Measurements from ENCODE around the gene SIGLEC15. TPM values are rescaled to one million over a fixed set of nuclear protein-coding genes. Genes with fewer than 3 reads are reported as not detected.

SIGLEC15 gene
- total and polyA plus RNA-seq, 2 donors (not counting 1 experiment from before 2014, with no cell fraction given) = 0.19 to 1.5 TPM

GRCh38 chr18:45841060-45841764 is 15.7 kb downstream of the SIGLEC15 start:
- Histone ChIP-seq H3K27ac (ENCODE audit: insufficient read depth, low read length) (no peak overlapping the region), H3K4me3 (replicated peaks in 1 of 4; ENCODE audit: control extremely low read depth in 1 of 4, insufficient read depth in 1 of 4, low read depth in 3 of 4, low read length in 4 of 4) (no peak overlapping the region), H3K9ac (ENCODE audit: insufficient read depth, low read length) (no peak overlapping the region), H3K4me2 (ENCODE audit: extremely low read depth, insufficient read depth, low read length) (no peak overlapping the region), H2AFZ (ENCODE audit: low read length) (no peak overlapping the region), H3K4me1 (ENCODE audit: control insufficient read depth, extremely low read depth, insufficient read depth, low read length) (peaks cover 10% of the 10 kb centered on the region), H3K9me3 (ENCODE audit: control insufficient read depth, insufficient read depth, low read depth, low read length) (no peaks in the 10 kb centered on the region), H3K79me2 (ENCODE audit: control insufficient read depth, insufficient read depth, low read length) (no peaks in the 10 kb centered on the region), H3K36me3 (ENCODE audit: control insufficient read depth, insufficient read depth, low read length) (no peaks in the 10 kb centered on the region), H3K27me3 (ENCODE audit: control insufficient read depth, insufficient read depth, low read length) (no peaks in the 10 kb centered on the region), H4K20me1 (ENCODE audit: control insufficient read depth, extremely low read depth, insufficient read depth, low read length) (no peaks in the 10 kb centered on the region)
- TF ChIP-seq EZH2 (IDR thresholded peaks at IDR 0.05; ENCODE audit: low read length, missing control alignments) (no peak), CTCF (conservative IDR thresholded peaks at IDR 0.05 in 1 of 2, IDR thresholded peaks at IDR 0.05 in 1 of 2; ENCODE audit: low read depth in 1 of 2, low read length in 2 of 2) (no peak)
- DNase-seq (ENCODE audit: low read depth in 2 of 2) = no peak

DNA sequence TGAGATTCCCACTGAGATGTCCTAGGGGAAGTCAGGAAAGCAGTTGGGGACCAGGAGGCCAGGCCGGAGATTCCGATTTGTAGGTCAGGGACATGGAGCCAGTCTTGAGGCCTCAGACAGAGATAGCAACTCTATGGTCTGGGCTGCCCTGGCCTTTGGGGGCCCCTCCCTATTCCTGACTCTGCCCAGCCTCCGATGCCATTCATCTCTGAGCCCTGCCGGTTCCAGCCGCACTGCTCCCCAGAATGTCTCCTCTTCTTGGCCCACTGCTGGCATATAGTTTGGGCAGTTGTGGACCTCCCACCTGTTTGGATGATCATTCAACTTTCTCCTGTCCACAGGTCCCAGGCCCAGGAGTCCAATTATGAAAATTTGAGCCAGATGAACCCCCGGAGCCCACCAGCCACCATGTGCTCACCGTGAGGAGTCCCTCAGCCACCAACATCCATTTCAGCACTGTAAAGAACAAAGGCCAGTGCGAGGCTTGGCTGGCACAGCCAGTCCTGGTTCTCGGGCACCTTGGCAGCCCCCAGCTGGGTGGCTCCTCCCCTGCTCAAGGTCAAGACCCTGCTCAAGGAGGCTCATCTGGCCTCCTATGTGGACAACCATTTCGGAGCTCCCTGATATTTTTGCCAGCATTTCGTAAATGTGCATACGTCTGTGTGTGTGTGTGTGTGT is 16.4 kb downstream of the SIGLEC15 start:
- DNase-seq (ENCODE audit: low read depth in 2 of 2) = no peak
- Histone ChIP-seq H3K4me2 (ENCODE audit: extremely low read depth, insufficient read depth, low read length) (no peak overlapping the region), H3K27ac (ENCODE audit: insufficient read depth, low read length) (no peak overlapping the region), H3K27me3 (ENCODE audit: control insufficient read depth, insufficient read depth, low read length) (no peaks in the 10 kb centered on the region), H3K36me3 (ENCODE audit: control insufficient read depth, insufficient read depth, low read length) (no peaks in the 10 kb centered on the region), H3K9me3 (ENCODE audit: control insufficient read depth, insufficient read depth, low read depth, low read length) (no peaks in the 10 kb centered on the region), H4K20me1 (ENCODE audit: control insufficient read depth, extremely low read depth, insufficient read depth, low read length) (no peaks in the 10 kb centered on the region), H3K4me1 (ENCODE audit: control insufficient read depth, extremely low read depth, insufficient read depth, low read length) (peaks cover 10% of the 10 kb centered on the region), H3K9ac (ENCODE audit: insufficient read depth, low read length) (no peak overlapping the region), H3K4me3 (replicated peaks in 1 of 4; ENCODE audit: control extremely low read depth in 1 of 4, insufficient read depth in 1 of 4, low read depth in 3 of 4, low read length in 4 of 4) (no peak overlapping the region), H2AFZ (ENCODE audit: low read length) (no peak overlapping the region), H3K79me2 (ENCODE audit: control insufficient read depth, insufficient read depth, low read length) (no peaks in the 10 kb centered on the region)
- TF ChIP-seq CTCF (conservative IDR thresholded peaks at IDR 0.05 in 1 of 2, IDR thresholded peaks at IDR 0.05 in 1 of 2; ENCODE audit: low read depth in 1 of 2, low read length in 2 of 2) (no peak), EZH2 (IDR thresholded peaks at IDR 0.05; ENCODE audit: low read length, missing control alignments) (no peak)

GRCh38 chr18:45843019-45843418 is 17.5 kb downstream of the SIGLEC15 start:
- no peak overlapping the region for H3K27ac ChIP-seq (ENCODE audit: insufficient read depth, low read length)
- H2AFZ ChIP-seq (ENCODE audit: low read length) = no peak overlapping the region
- peaks cover 9% of the 10 kb centered on the region for H3K4me1 ChIP-seq (ENCODE audit: control insufficient read depth, extremely low read depth, insufficient read depth, low read length)
- H3K79me2 ChIP-seq (ENCODE audit: control insufficient read depth, insufficient read depth, low read length) = no peaks in the 10 kb centered on the region
- TF ChIP-seq EZH2 (IDR thresholded peaks at IDR 0.05; ENCODE audit: low read length, missing control alignments) (no peak), CTCF (conservative IDR thresholded peaks at IDR 0.05 in 1 of 2, IDR thresholded peaks at IDR 0.05 in 1 of 2; ENCODE audit: low read depth in 1 of 2, low read length in 2 of 2) (no peak)
- H3K4me2 ChIP-seq (ENCODE audit: extremely low read depth, insufficient read depth, low read length) = no peak overlapping the region
- H4K20me1 ChIP-seq (ENCODE audit: control insufficient read depth, extremely low read depth, insufficient read depth, low read length) = no peaks in the 10 kb centered on the region
- H3K36me3 ChIP-seq (ENCODE audit: control insufficient read depth, insufficient read depth, low read length) = no peaks in the 10 kb centered on the region
- H3K9ac ChIP-seq (ENCODE audit: insufficient read depth, low read length) = no peak overlapping the region
- H3K4me3 ChIP-seq (replicated peaks in 1 of 4; ENCODE audit: control extremely low read depth in 1 of 4, insufficient read depth in 1 of 4, low read depth in 3 of 4, low read length in 4 of 4) = no peak overlapping the region
- H3K9me3 ChIP-seq (ENCODE audit: control insufficient read depth, insufficient read depth, low read depth, low read length) = no peaks in the 10 kb centered on the region
- no peaks in the 10 kb centered on the region for H3K27me3 ChIP-seq (ENCODE audit: control insufficient read depth, insufficient read depth, low read length)
- no peak for DNase-seq (ENCODE audit: low read depth in 2 of 2)
